ENCODE data around the gene CTNNA3. TPM values are rescaled to one million over a fixed set of nuclear protein-coding genes. Genes with fewer than 3 reads are reported as not detected.

The CTNNA3 gene
- total RNA-seq, 1 experiment from 2014 or later, result 0.32 TPM

DNA sequence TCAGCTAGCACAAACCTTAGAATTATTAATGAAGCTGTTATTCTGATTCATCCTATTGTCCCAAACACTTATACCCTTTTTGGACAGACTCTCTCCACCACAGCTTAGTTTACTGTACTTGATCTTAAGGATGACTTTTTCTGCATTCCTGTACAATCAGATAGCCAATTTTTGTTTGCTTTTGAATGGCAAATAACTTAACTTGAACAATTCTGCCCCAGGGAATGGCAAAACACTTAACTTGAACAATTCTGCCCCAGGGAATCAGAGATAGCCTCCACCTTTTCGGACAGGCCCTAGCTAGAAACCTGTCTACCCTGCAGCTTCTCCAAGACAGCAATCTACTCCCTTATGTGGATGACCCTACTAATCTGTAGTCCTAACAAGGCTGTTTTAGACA, 1438.2 kb downstream of the CTNNA3 start:
- Histone ChIP-seq H3K27me3 (ENCODE audit: insufficient read depth, low read length) (no peaks in the 10 kb centered on the region), H2AFZ (ENCODE audit: low read depth, low read length, poor library complexity, severe bottlenecking) (no peak overlapping the region), H3K4me2 (ENCODE audit: low read length) (no peak overlapping the region), H3K9me3 (ENCODE audit: control insufficient read depth in 1 of 2, insufficient read depth in 1 of 2, low read depth in 1 of 2, low read length in 2 of 2) (no peaks in the 10 kb centered on the region), H3K4me1 (ENCODE audit: control insufficient read depth in 1 of 2, insufficient read depth in 2 of 2, low read length in 2 of 2) (no peaks in the 10 kb centered on the region), H3K36me3 (ENCODE audit: control insufficient read depth in 1 of 2, insufficient read depth in 2 of 2, low read length in 2 of 2) (no peaks in the 10 kb centered on the region), H3K79me2 (ENCODE audit: insufficient read depth, low read length) (no peaks in the 10 kb centered on the region), H3K9me2 (ENCODE audit: insufficient read depth) (no peaks in the 10 kb centered on the region), H3K27ac (ENCODE audit: low read depth, low read length) (no peak overlapping the region), H3K4me3 (replicated peaks in 1 of 2; ENCODE audit: low read depth in 1 of 2, low read length in 2 of 2) (no peak overlapping the region), H3K9ac (ENCODE audit: low read length) (no peak overlapping the region), H4K20me1 (ENCODE audit: insufficient read depth) (no peaks in the 10 kb centered on the region)
- no TSS peak for BruUV-seq (replicated peaks)
- DNase-seq (ENCODE audit: low read depth, low spot score) (no peak), ATAC-seq (no peak)
- intact Hi-C loops (cut with micrococcal nuclease), result no loop called here
- ChIA-PET RAD21 (ENCODE audit: low non-redundant PET in 1 of 2, low total read pairs in 2 of 2, uncharacterized antibody in 2 of 2, unreplicated experiment in 2 of 2) (no interaction called here), POLR2A (no interaction called here), CTCF (no interaction called here)
- TF ChIP-seq, protein P1, sequence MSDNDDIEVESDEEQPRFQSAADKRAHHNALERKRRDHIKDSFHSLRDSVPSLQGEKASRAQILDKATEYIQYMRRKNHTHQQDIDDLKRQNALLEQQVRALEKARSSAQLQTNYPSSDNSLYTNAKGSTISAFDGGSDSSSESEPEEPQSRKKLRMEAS (IDR thresholded peaks at IDR 0.05), result no peak
- TF ChIP-seq FOSL1 (IDR thresholded peaks at IDR 0.05; ENCODE audit: low read depth) (no peak), RAD21 (IDR thresholded peaks at IDR 0.05; ENCODE audit: low read depth) (no peak), TCF7L2 (IDR thresholded peaks at IDR 0.05; ENCODE audit: borderline replicate concordance, extremely low read depth, insufficient read depth, insufficient read length) (no peak), SRF (IDR thresholded peaks at IDR 0.05; ENCODE audit: low read depth) (no peak), CBX3 (IDR thresholded peaks at IDR 0.05; ENCODE audit: low read depth) (no peak), YY1 (IDR thresholded peaks at IDR 0.05; ENCODE audit: extremely low read depth, insufficient replicate concordance, low read depth, low read length) (no peak)

DNA sequence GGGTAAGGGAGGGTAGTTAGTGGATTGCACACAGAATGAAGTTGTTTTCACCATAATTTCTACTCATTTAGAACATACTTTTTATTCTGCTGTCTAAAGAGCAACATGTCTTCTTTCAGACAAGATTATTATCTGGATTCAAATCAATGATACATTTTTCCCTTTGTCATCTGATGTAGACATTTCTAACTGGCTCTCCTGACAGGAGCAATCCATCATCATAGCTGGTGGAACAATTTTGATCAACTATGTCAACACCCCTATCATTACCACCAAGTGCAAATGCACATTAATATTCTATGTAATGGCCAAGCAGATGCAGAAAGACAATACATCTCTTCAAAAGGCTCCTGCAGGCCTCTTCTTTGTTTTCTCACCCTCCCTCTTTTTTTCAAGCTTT, 1443.0 kb downstream of the CTNNA3 start:
- H3K9me3 ChIP-seq (ENCODE audit: control insufficient read depth in 1 of 2, insufficient read depth in 1 of 2, low read depth in 1 of 2, low read length in 2 of 2), result no peaks in the 10 kb centered on the region
- no peaks in the 10 kb centered on the region for H3K36me3 ChIP-seq (ENCODE audit: control insufficient read depth in 1 of 2, insufficient read depth in 2 of 2, low read length in 2 of 2)
- TF ChIP-seq ZNF274 (IDR thresholded peaks at IDR 0.05; ENCODE audit: low read depth, low read length), result no peak
- no peak for TF ChIP-seq ZFX (IDR thresholded peaks at IDR 0.05)
- TF ChIP-seq, protein P2, sequence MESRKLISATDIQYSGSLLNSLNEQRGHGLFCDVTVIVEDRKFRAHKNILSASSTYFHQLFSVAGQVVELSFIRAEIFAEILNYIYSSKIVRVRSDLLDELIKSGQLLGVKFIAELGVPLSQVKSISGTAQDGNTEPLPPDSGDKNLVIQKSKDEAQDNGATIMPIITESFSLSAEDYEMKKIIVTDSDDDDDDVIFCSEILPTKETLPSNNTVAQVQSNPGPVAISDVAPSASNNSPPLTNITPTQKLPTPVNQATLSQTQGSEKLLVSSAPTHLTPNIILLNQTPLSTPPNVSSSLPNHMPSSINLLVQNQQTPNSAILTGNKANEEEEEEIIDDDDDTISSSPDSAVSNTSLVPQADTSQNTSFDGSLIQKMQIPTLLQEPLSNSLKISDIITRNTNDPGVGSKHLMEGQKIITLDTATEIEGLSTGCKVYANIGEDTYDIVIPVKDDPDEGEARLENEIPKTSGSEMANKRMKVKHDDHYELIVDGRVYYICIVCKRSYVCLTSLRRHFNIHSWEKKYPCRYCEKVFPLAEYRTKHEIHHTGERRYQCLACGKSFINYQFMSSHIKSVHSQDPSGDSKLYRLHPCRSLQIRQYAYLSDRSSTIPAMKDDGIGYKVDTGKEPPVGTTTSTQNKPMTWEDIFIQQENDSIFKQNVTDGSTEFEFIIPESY (IDR thresholded peaks at IDR 0.05; ENCODE audit: extremely low read depth, insufficient replicate concordance, low read length), result no peak
- CTCF ChIA-PET, result no interaction called here
- no peaks in the 10 kb centered on the region for H3K79me2 ChIP-seq (ENCODE audit: insufficient read depth, low read length)
- RAD21 ChIA-PET (ENCODE audit: low non-redundant PET in 1 of 2, low total read pairs in 2 of 2, uncharacterized antibody in 2 of 2, unreplicated experiment in 2 of 2), result no interaction called here
- DNase-seq (ENCODE audit: low read depth, low spot score) (no peak), ATAC-seq (no peak)
- no peak overlapping the region for H3K4me3 ChIP-seq (replicated peaks in 1 of 2; ENCODE audit: low read depth in 1 of 2, low read length in 2 of 2)
- no peak overlapping the region for H3K27ac ChIP-seq (ENCODE audit: low read depth, low read length)
- H4K20me1 ChIP-seq (ENCODE audit: insufficient read depth), result no peaks in the 10 kb centered on the region
- H3K4me1 ChIP-seq (ENCODE audit: control insufficient read depth in 1 of 2, insufficient read depth in 2 of 2, low read length in 2 of 2), result no peaks in the 10 kb centered on the region
- no peaks in the 10 kb centered on the region for H3K27me3 ChIP-seq (ENCODE audit: insufficient read depth, low read length)
- POLR2A ChIA-PET, result no interaction called here
- intact Hi-C loops (cut with micrococcal nuclease), result no loop called here
- H3K4me2 ChIP-seq (ENCODE audit: low read length), result no peak overlapping the region
- no peaks in the 10 kb centered on the region for H3K9me2 ChIP-seq (ENCODE audit: insufficient read depth)
- no peak overlapping the region for H2AFZ ChIP-seq (ENCODE audit: low read depth, low read length, poor library complexity, severe bottlenecking)
- H3K9ac ChIP-seq (ENCODE audit: low read length), result no peak overlapping the region
- no TSS peak for BruUV-seq (replicated peaks)
